Loucy (cell line): ENCODE measurements around the gene ASB1.

ENCODE experiments used
- EZH2phosphoT487 ChIP-seq: fragments of 200-600 bp; IDR thresholded peaks from 2 replicates; pipeline ENCODE4 v1.6.1; 2018; ENCODE audit warnings: antibody characterized with exemption, mild to moderate bottlenecking, moderate library complexity, borderline replicate concordance
- TF ChIP-seq, protein P1 (sequence below): fragments of 200-600 bp; sonication (generic); conservative IDR thresholded peaks from 2 replicates; pipeline ENCODE4 v1.5.1; 2014; ENCODE audit warnings: mild to moderate bottlenecking, antibody characterized with exemption, low read length

DNA sequence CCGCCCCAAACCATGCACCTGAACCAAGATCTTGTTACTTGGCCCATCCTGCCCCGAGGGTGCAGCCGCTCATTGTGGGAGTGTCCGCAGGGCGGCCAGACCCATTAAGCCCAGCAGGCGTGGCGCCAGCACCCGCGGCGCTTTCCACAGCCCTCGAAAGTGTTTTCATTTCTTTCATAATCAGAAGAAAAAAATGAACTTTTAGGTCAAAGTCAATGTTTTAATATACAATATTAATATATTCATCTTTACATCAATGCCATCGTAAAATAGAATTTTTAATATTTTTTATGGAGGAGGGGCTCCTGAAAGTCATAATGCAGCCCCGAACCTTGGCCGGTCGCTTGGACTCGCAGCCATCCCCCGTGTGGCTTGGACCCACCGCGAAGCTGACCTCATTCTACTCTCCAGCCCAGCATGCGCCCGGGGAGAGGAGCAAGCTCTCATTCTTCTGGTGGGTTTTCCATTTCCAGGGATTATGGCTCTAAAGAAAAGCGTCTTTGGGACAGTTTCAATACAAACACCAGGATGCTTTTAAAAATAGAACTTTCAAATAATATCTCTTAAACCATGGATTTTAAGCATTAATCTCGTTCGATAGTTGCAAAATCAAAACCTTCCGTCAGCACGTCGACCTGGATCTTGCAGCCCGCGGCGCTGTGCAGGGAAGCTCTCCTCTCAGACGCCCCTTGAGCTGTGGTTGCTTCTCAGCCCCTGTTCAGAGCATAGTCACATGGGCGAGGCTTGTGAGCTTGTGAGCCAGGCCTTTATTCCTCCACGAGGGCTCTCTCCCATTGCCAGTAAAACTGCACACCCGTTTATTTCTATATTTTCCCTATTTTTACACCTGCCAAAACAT is 17.2 kb upstream of the ASB1 start:
- TF ChIP-seq, protein P1, sequence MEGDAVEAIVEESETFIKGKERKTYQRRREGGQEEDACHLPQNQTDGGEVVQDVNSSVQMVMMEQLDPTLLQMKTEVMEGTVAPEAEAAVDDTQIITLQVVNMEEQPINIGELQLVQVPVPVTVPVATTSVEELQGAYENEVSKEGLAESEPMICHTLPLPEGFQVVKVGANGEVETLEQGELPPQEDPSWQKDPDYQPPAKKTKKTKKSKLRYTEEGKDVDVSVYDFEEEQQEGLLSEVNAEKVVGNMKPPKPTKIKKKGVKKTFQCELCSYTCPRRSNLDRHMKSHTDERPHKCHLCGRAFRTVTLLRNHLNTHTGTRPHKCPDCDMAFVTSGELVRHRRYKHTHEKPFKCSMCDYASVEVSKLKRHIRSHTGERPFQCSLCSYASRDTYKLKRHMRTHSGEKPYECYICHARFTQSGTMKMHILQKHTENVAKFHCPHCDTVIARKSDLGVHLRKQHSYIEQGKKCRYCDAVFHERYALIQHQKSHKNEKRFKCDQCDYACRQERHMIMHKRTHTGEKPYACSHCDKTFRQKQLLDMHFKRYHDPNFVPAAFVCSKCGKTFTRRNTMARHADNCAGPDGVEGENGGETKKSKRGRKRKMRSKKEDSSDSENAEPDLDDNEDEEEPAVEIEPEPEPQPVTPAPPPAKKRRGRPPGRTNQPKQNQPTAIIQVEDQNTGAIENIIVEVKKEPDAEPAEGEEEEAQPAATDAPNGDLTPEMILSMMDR = no peak
- TF ChIP-seq EZH2phosphoT487 = no peak
